Upper lobe of left lung (tissue), 4 donors: ENCODE results near the gene MAPK7.

Experiments used
- EP300 ChIP-seq, 4 donors: sonication (generic); formaldehyde crosslinking; IDR thresholded peaks; one replicate each; pipeline ENCODE4 v1.5.1; 2017; ENCODE audit warnings: antibody characterized with exemption in 4 of 4, control low read depth in 2 of 4
- TF ChIP-seq, protein P1 (sequence below), 6 experiments: fragments of 450-650 bp in 4 of 6; fragments of 200-600 bp in 2 of 6; sonication (generic) in 2 of 6; IDR thresholded peaks; one replicate each; pipeline ENCODE4 v1.5.1; 2016 to 2019; ENCODE audit warnings: antibody characterized with exemption in 6 of 6

DNA sequence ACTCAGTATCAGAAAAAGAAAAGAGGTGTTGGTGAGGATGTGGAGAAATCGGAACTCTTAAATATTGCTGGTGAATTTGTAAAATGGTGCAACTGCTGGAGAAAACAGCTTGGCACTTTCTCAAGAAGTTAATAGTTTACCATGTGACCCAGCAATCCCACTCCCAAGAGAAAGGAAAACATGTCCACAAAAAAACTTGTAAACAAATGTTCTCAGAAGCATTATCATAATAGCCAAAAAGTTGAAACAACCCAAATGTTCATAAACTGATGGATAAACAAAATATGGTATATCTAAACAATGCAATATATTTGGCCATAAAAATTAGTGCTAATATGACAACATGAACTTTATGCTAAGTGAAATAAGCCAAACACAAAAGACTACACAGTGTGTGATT, 2.6 kb upstream of the MAPK7 start:
- TF ChIP-seq, protein P1, sequence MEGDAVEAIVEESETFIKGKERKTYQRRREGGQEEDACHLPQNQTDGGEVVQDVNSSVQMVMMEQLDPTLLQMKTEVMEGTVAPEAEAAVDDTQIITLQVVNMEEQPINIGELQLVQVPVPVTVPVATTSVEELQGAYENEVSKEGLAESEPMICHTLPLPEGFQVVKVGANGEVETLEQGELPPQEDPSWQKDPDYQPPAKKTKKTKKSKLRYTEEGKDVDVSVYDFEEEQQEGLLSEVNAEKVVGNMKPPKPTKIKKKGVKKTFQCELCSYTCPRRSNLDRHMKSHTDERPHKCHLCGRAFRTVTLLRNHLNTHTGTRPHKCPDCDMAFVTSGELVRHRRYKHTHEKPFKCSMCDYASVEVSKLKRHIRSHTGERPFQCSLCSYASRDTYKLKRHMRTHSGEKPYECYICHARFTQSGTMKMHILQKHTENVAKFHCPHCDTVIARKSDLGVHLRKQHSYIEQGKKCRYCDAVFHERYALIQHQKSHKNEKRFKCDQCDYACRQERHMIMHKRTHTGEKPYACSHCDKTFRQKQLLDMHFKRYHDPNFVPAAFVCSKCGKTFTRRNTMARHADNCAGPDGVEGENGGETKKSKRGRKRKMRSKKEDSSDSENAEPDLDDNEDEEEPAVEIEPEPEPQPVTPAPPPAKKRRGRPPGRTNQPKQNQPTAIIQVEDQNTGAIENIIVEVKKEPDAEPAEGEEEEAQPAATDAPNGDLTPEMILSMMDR (IDR thresholded peaks at IDR 0.05): no peak
- no peak for TF ChIP-seq EP300 (IDR thresholded peaks at IDR 0.05)
